Measurements from ENCODE around the gene AFDN.

AFDN gene

GRCh38 chr6:167920165-167920564 lies 93.5 kb downstream of the AFDN start:
- no peak for DNase-seq (ENCODE audit: low read depth in 2 of 2)

GRCh38 chr6:167921831-167922230 lies 95.1 kb downstream of the AFDN start:
- DNase-seq (ENCODE audit: low read depth in 2 of 2): no peak

- DNase-seq (ENCODE audit: low read depth in 2 of 2): no peak
Measured at GRCh38 chr6:167925026-167925425, 98.3 kb downstream of the AFDN start.

- DNase-seq (ENCODE audit: low read depth in 2 of 2): no peak
Measured at GRCh38 chr6:167927246-167927645, 100.5 kb downstream of the AFDN start.

- DNase-seq (ENCODE audit: low read depth in 2 of 2): no peak
Measured at GRCh38 chr6:167928111-167928510, 101.4 kb downstream of the AFDN start.

GRCh38 chr6:167930295-167930694 lies 103.6 kb downstream of the AFDN start:
- no peak for DNase-seq (ENCODE audit: low read depth in 2 of 2)

GRCh38 chr6:167932468-167933276 lies 106.0 kb downstream of the AFDN start:
- no peak for DNase-seq (ENCODE audit: low read depth in 2 of 2)

- DNase-seq (ENCODE audit: low read depth in 2 of 2): no peak
Measured at GRCh38 chr6:167933290-167933689, 106.6 kb downstream of the AFDN start.

GRCh38 chr6:167933847-167934246 lies 107.1 kb downstream of the AFDN start:
- DNase-seq (ENCODE audit: low read depth in 2 of 2): no peak

- no peak for DNase-seq (ENCODE audit: low read depth in 2 of 2)
Measured at GRCh38 chr6:167934426-167934864, 107.7 kb downstream of the AFDN start.

- DNase-seq (ENCODE audit: low read depth in 2 of 2): no peak
Measured at GRCh38 chr6:167936051-167936450, 109.3 kb downstream of the AFDN start.

- DNase-seq (ENCODE audit: low read depth in 2 of 2): no peak
Measured at GRCh38 chr6:167937301-167937700, 110.6 kb downstream of the AFDN start.

GRCh38 chr6:167937948-167938911 lies 111.5 kb downstream of the AFDN start:
- DNase-seq (ENCODE audit: low read depth in 2 of 2): no peak

- no peak for DNase-seq (ENCODE audit: low read depth in 2 of 2)
Measured at GRCh38 chr6:167941822-167942221, 115.1 kb downstream of the AFDN start.

GRCh38 chr6:167944130-167944529 lies 117.4 kb downstream of the AFDN start:
- no peak for DNase-seq (ENCODE audit: low read depth in 2 of 2)

- DNase-seq (ENCODE audit: low read depth in 2 of 2): no peak
Measured at GRCh38 chr6:167946007-167946406, 119.3 kb downstream of the AFDN start.

- DNase-seq (ENCODE audit: low read depth in 2 of 2): no peak
Measured at GRCh38 chr6:167946604-167947003, 119.9 kb downstream of the AFDN start.

- DNase-seq (ENCODE audit: low read depth in 2 of 2): no peak
Measured at GRCh38 chr6:167947716-167948115, 121.0 kb downstream of the AFDN start.

- DNase-seq (ENCODE audit: low read depth in 2 of 2): no peak
Measured at GRCh38 chr6:167948716-167949115, 122.0 kb downstream of the AFDN start.

GRCh38 chr6:167949121-167949684 lies 122.5 kb downstream of the AFDN start:
- no peak for DNase-seq (ENCODE audit: low read depth in 2 of 2)

- no peak for DNase-seq (ENCODE audit: low read depth in 2 of 2)
Measured at GRCh38 chr6:167951781-167952511, 125.2 kb downstream of the AFDN start.

GRCh38 chr6:167952512-167952859 lies 125.8 kb downstream of the AFDN start:
- DNase-seq (ENCODE audit: low read depth in 2 of 2): no peak

Data from stimulated activated CD4-positive, alpha-beta T cell treated with anti-CD3 and anti-CD28 coated beads, Interleukin-15, amount 100 ng/mL, for 48 hours (primary cell).